ENCODE data around the gene ATP2A1.

Gene ATP2A1

DNA sequence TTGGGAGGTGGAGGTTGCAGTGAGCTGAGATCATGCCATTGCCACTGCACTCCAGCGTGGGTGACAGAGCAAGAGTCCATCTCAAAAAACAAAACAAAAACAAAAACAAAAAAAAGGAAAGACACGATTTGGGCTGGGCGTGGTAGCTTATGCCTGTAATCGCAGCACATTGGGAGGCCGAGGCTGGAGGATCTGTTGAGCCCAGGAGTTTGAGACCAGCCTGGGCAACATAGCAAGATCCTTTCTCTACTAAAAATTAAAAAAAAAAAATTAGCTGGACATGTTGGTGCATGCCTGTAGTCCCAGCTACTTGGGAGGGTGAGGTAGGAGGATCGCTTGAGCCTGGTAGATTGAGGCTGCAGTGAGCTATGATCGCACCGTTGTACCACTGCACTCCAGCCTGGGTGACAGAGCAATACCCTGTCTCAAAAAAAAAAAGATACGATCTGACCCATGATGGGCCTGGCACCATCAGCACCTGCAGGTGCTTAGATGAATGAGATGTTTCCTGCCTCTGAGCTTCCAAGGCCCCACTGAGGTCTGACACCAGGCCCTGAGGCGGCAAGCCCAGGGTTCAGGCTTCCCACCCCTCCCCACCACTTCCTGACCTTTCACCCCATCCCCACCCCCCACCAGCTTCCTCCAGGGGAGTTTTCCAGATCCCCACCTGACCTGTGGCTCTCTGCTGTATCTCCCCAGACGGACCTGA, 21.7 kb downstream of the ATP2A1 start:
- no peaks in the 10 kb centered on the region for H3K79me2 ChIP-seq (ENCODE audit: insufficient read depth, low read length)
- H3K27ac ChIP-seq (ENCODE audit: low read length): peak overlapping the region; percentile 40; the same call in 1 of the 2 replicates
- H3K4me1 ChIP-seq (ENCODE audit: insufficient read depth, low read length): peaks cover 4% of the 10 kb centered on the region
- no peaks in the 10 kb centered on the region for H4K20me1 ChIP-seq (ENCODE audit: insufficient read depth, low read length)
- no peak overlapping the region for H3K4me3 ChIP-seq (ENCODE audit: low read depth in 1 of 2, low read length in 2 of 2)
- no peaks in the 10 kb centered on the region for H3K9me3 ChIP-seq (ENCODE audit: insufficient read depth, low read length, severe bottlenecking)
- peak; percentile 80 for ATAC-seq (ENCODE audit: insufficient read depth, low read depth)
- H3K4me2 ChIP-seq (ENCODE audit: insufficient read depth, low read length): no peak overlapping the region
- no peak overlapping the region for H3K9ac ChIP-seq (ENCODE audit: low read depth, low read length)
- H2AFZ ChIP-seq (ENCODE audit: low read depth, low read length): no peak overlapping the region
- H3K36me3 ChIP-seq (ENCODE audit: insufficient read depth, low read length): peaks cover 6% of the 10 kb centered on the region
- no peak for TF ChIP-seq EZH2 (IDR thresholded peaks at IDR 0.05; ENCODE audit: borderline replicate concordance, low read depth, low read length, severe bottlenecking)
- TF ChIP-seq CTCF (IDR thresholded peaks at IDR 0.05; ENCODE audit: borderline replicate concordance, extremely low read depth, low read length, poor library complexity, severe bottlenecking): no peak
- no peaks in the 10 kb centered on the region for H3K27me3 ChIP-seq (ENCODE audit: insufficient read depth, low read length, poor library complexity)
- DNase-seq: peak; percentile 57

- Histone ChIP-seq H3K4me2 (ENCODE audit: insufficient read depth, low read length) (no peak overlapping the region), H3K36me3 (ENCODE audit: insufficient read depth, low read length) (peaks cover 10% of the 10 kb centered on the region), H3K27me3 (ENCODE audit: insufficient read depth, low read length, poor library complexity) (no peaks in the 10 kb centered on the region), H3K79me2 (ENCODE audit: insufficient read depth, low read length) (no peaks in the 10 kb centered on the region), H3K4me1 (ENCODE audit: insufficient read depth, low read length) (peaks cover 4% of the 10 kb centered on the region), H3K9me3 (ENCODE audit: insufficient read depth, low read length, severe bottlenecking) (no peaks in the 10 kb centered on the region), H3K27ac (ENCODE audit: low read length) (peak overlapping the region; percentile 40; the same call in 1 of the 2 replicates), H4K20me1 (ENCODE audit: insufficient read depth, low read length) (no peaks in the 10 kb centered on the region), H2AFZ (ENCODE audit: low read depth, low read length) (no peak overlapping the region), H3K9ac (ENCODE audit: low read depth, low read length) (no peak overlapping the region), H3K4me3 (ENCODE audit: low read depth in 1 of 2, low read length in 2 of 2) (no peak overlapping the region)
- ATAC-seq (ENCODE audit: insufficient read depth, low read depth): no peak
- TF ChIP-seq CTCF (IDR thresholded peaks at IDR 0.05; ENCODE audit: borderline replicate concordance, extremely low read depth, low read length, poor library complexity, severe bottlenecking): no peak
- TF ChIP-seq EZH2 (IDR thresholded peaks at IDR 0.05; ENCODE audit: borderline replicate concordance, low read depth, low read length, severe bottlenecking): no peak
- no peak for DNase-seq
Observed at GRCh38 chr16:28900601-28901000, 22.3 kb downstream of the ATP2A1 start.

GRCh38 chr16:28901862-28902261, 23.6 kb downstream of the ATP2A1 start:
- Histone ChIP-seq H3K4me2 (ENCODE audit: insufficient read depth, low read length) (no peak overlapping the region), H4K20me1 (ENCODE audit: insufficient read depth, low read length) (no peaks in the 10 kb centered on the region)
- no peak for ATAC-seq (ENCODE audit: insufficient read depth, low read depth)

More at GRCh38 chr16:28901862-28902261, 23.6 kb downstream of the ATP2A1 start:
- Histone ChIP-seq H3K9ac (ENCODE audit: low read depth, low read length) (no peak overlapping the region), H3K27me3 (ENCODE audit: insufficient read depth, low read length, poor library complexity) (no peaks in the 10 kb centered on the region), H3K79me2 (ENCODE audit: insufficient read depth, low read length) (no peaks in the 10 kb centered on the region), H3K27ac (ENCODE audit: low read length) (no peak overlapping the region), H3K4me1 (ENCODE audit: insufficient read depth, low read length) (peaks cover 4% of the 10 kb centered on the region), H2AFZ (ENCODE audit: low read depth, low read length) (no peak overlapping the region), H3K9me3 (ENCODE audit: insufficient read depth, low read length, severe bottlenecking) (no peaks in the 10 kb centered on the region), H3K4me3 (ENCODE audit: low read depth in 1 of 2, low read length in 2 of 2) (no peak overlapping the region), H3K36me3 (ENCODE audit: insufficient read depth, low read length) (peaks cover 18% of the 10 kb centered on the region)
- TF ChIP-seq EZH2 (IDR thresholded peaks at IDR 0.05; ENCODE audit: borderline replicate concordance, low read depth, low read length, severe bottlenecking) (no peak), CTCF (IDR thresholded peaks at IDR 0.05; ENCODE audit: borderline replicate concordance, extremely low read depth, low read length, poor library complexity, severe bottlenecking) (no peak)
- DNase-seq: no peak
